ENCODE results near the gene FMN2. TPM values are rescaled to one million over a fixed set of nuclear protein-coding genes. Genes with fewer than 3 reads are reported as not detected.

The FMN2 gene
- total RNA-seq, 2 experiments from 2014 or later, result not detected

DNA sequence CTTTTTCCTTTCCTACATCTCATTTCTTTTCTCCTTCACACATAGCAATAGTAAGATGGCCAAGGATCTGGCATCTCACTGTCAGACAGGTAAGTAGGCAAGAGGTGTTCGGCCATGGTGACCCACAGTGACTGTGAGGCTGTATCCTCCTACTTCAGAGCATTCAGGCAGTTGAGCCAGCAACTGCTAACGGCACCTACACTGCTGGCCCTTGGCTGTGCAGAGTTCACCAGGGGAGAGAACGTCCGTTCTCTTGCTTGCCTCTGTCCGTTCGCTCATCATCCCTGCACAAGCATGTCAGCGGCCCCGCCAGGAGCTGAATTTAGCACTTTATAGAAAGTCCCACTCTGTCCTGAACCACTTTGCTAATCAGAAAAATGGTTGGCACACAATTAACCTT is 406.7 kb downstream of the FMN2 start:
- Mint-ChIP-seq H3K4me1 (ENCODE audit: low read depth) (no peaks in the 10 kb centered on the region), H3K27ac (no peak overlapping the region), H3K27me3 (no peaks in the 10 kb centered on the region), H3K36me3 (ENCODE audit: low read depth) (no peaks in the 10 kb centered on the region), H3K9me3 (no peaks in the 10 kb centered on the region), H3K4me3 (no peak overlapping the region)
- TF ChIP-seq, protein P1, sequence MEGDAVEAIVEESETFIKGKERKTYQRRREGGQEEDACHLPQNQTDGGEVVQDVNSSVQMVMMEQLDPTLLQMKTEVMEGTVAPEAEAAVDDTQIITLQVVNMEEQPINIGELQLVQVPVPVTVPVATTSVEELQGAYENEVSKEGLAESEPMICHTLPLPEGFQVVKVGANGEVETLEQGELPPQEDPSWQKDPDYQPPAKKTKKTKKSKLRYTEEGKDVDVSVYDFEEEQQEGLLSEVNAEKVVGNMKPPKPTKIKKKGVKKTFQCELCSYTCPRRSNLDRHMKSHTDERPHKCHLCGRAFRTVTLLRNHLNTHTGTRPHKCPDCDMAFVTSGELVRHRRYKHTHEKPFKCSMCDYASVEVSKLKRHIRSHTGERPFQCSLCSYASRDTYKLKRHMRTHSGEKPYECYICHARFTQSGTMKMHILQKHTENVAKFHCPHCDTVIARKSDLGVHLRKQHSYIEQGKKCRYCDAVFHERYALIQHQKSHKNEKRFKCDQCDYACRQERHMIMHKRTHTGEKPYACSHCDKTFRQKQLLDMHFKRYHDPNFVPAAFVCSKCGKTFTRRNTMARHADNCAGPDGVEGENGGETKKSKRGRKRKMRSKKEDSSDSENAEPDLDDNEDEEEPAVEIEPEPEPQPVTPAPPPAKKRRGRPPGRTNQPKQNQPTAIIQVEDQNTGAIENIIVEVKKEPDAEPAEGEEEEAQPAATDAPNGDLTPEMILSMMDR (IDR thresholded peaks at IDR 0.05), result no peak
- ChIA-PET CTCF (no interaction called here), POLR2A (no interaction called here)
- ATAC-seq (no peak), DNase-seq (no peak)
- intact Hi-C loops (cut with micrococcal nuclease), result no loop called here

DNA sequence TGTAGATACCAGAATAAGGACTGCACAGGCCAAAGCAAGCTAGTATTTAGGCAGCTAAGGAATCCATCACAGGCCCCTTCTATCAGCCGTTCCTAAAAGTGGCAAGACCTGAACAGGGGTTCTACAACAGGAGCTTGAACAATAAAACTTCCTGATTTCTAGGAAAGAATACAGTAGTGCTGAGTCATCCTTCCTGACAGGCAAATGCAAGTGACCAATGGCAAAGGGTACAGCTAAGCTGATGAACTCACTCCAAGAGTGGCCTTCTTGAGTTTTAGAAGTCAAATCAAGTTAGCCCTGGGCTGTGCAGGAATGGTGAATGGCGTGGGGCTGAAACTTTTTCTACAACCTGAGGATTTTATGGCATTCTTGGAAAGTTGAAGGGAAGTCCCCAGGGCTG is 407.3 kb downstream of the FMN2 start:
- no peak for ATAC-seq
- no peaks in the 10 kb centered on the region for H3K4me1 Mint-ChIP-seq (ENCODE audit: low read depth)
- no peaks in the 10 kb centered on the region for H3K9me3 Mint-ChIP-seq
- intact Hi-C loops (cut with micrococcal nuclease), result no loop called here
- ChIA-PET POLR2A (no interaction called here), CTCF (no interaction called here)
- no peaks in the 10 kb centered on the region for H3K27me3 Mint-ChIP-seq
- no peak overlapping the region for H3K27ac Mint-ChIP-seq
- DNase-seq, result no peak
- H3K4me3 Mint-ChIP-seq, result no peak overlapping the region
- TF ChIP-seq, protein P1 (IDR thresholded peaks at IDR 0.05), result no peak
- H3K36me3 Mint-ChIP-seq (ENCODE audit: low read depth), result no peaks in the 10 kb centered on the region

DNA sequence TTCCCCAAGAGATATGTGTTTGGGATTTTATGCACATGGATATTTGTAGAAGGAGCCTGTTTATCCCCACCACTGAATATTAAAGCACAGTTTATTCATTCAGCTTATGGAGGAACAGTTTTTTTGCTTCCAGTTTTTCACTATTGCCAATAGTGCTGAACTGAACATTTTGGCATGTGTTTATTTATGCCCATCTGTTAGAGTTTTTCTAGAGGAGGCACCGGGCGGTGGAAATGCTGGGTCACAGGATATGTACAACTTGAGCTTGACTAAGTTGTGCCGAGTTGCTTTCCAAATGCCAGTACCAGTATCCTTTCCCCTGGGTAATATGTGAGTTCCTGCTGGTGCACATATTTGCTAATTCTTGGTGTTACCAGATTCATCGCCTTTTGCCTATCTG is 409.0 kb downstream of the FMN2 start:
- H3K4me1 Mint-ChIP-seq (ENCODE audit: low read depth), result no peaks in the 10 kb centered on the region
- CTCF ChIA-PET, result no interaction called here
- TF ChIP-seq, protein P1 (IDR thresholded peaks at IDR 0.05), result no peak
- H3K36me3 Mint-ChIP-seq (ENCODE audit: low read depth), result no peaks in the 10 kb centered on the region
- H3K9me3 Mint-ChIP-seq, result no peaks in the 10 kb centered on the region
- POLR2A ChIA-PET, result no interaction called here
- H3K4me3 Mint-ChIP-seq, result no peak overlapping the region
- H3K27me3 Mint-ChIP-seq, result no peaks in the 10 kb centered on the region
- DNase-seq, result no peak
- intact Hi-C loops (cut with micrococcal nuclease), result no loop called here
- no peak for ATAC-seq
- H3K27ac Mint-ChIP-seq, result no peak overlapping the region

DNA sequence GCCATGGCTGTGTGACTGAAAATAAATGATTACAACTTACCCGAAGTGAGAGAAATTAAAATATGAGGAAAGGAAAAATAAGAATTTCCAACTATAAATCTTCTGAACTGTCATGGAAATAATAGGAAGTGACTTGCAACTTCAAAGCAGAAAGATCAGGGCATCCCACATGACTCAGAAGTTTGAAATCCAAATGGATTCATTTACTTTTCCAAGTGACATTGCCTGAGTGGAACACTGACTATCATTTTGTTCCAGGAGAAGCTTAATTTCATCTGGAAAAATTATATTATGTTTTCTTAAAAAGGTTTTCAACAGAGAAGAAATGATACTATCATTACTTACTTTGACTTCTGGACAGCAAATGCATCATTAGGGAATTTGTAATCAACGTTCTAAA is 409.4 kb downstream of the FMN2 start:
- Mint-ChIP-seq H3K4me1 (ENCODE audit: low read depth) (no peaks in the 10 kb centered on the region), H3K4me3 (no peak overlapping the region), H3K27ac (no peak overlapping the region), H3K27me3 (no peaks in the 10 kb centered on the region), H3K9me3 (no peaks in the 10 kb centered on the region), H3K36me3 (ENCODE audit: low read depth) (no peaks in the 10 kb centered on the region)
- ChIA-PET CTCF (no interaction called here), POLR2A (no interaction called here)
- intact Hi-C loops (cut with micrococcal nuclease), result no loop called here
- ATAC-seq, result no peak
- TF ChIP-seq, protein P1 (IDR thresholded peaks at IDR 0.05), result no peak
- DNase-seq, result no peak

DNA sequence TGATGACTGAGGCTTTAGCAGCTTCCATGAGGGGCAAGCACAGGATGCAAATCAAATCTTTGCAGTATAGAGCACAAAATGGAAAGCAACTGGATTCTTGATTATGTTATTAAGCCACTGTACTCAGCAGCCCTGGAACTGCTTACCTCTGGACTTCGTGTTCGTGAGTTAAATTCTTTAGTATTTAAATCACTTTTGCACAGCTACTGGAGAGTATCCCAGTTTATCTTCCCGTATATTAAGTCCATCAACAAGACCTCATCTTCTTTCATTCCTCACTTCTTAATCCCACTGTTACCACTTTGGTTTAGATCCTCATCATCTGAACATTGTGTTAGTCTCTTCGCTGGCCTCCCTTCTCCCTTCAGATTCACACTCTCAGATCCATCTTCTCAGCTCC is 411.4 kb downstream of the FMN2 start:
- ATAC-seq, result no peak
- DNase-seq, result no peak
- ChIA-PET POLR2A (no interaction called here), CTCF (no interaction called here)
- no peaks in the 10 kb centered on the region for H3K9me3 Mint-ChIP-seq
- H3K4me1 Mint-ChIP-seq (ENCODE audit: low read depth), result no peaks in the 10 kb centered on the region
- intact Hi-C loops (cut with micrococcal nuclease), result no loop called here
- peaks cover 2% of the 10 kb centered on the region for H3K27me3 Mint-ChIP-seq
- H3K27ac Mint-ChIP-seq, result no peak overlapping the region
- TF ChIP-seq, protein P1 (IDR thresholded peaks at IDR 0.05), result no peak
- no peaks in the 10 kb centered on the region for H3K36me3 Mint-ChIP-seq (ENCODE audit: low read depth)
- H3K4me3 Mint-ChIP-seq, result no peak overlapping the region
